ENCODE results near the gene EDC3.
"Not testable (repeated sequence)": the region's sequence is repeated elsewhere in the genome, so short reads cannot be mapped to it uniquely, and the experiment has no call there.

EDC3 gene

GRCh38 chr15:74732846-74733245, 37.0 kb upstream of the EDC3 start:
- H4K20me1 ChIP-seq (ENCODE audit: insufficient read depth) = no peaks in the 10 kb centered on the region
- H3K9ac ChIP-seq = no peak overlapping the region
- no peak overlapping the region for H3K4me3 ChIP-seq (IDR thresholded peaks at IDR 0.05; ENCODE audit: insufficient read depth, low read depth, low read length)
- no peak overlapping the region for H2AFZ ChIP-seq (ENCODE audit: low read depth)
- H3K79me2 ChIP-seq (ENCODE audit: insufficient read depth, low read depth) = no peaks in the 10 kb centered on the region
- no peaks in the 10 kb centered on the region for H3K27me3 ChIP-seq (ENCODE audit: insufficient read depth, low read depth)
- H3K27ac ChIP-seq = no peak overlapping the region
- TF ChIP-seq, protein P1, sequence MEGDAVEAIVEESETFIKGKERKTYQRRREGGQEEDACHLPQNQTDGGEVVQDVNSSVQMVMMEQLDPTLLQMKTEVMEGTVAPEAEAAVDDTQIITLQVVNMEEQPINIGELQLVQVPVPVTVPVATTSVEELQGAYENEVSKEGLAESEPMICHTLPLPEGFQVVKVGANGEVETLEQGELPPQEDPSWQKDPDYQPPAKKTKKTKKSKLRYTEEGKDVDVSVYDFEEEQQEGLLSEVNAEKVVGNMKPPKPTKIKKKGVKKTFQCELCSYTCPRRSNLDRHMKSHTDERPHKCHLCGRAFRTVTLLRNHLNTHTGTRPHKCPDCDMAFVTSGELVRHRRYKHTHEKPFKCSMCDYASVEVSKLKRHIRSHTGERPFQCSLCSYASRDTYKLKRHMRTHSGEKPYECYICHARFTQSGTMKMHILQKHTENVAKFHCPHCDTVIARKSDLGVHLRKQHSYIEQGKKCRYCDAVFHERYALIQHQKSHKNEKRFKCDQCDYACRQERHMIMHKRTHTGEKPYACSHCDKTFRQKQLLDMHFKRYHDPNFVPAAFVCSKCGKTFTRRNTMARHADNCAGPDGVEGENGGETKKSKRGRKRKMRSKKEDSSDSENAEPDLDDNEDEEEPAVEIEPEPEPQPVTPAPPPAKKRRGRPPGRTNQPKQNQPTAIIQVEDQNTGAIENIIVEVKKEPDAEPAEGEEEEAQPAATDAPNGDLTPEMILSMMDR (conservative IDR thresholded peaks at IDR 0.05; ENCODE audit: low read depth, low read length) = no peak
- H3K4me1 ChIP-seq (ENCODE audit: low read depth, poor library complexity, severe bottlenecking) = no peaks in the 10 kb centered on the region
- no peaks in the 10 kb centered on the region for H3K36me3 ChIP-seq (ENCODE audit: insufficient read depth)
- no peak overlapping the region for H3K4me2 ChIP-seq

- H3K9ac ChIP-seq = no peak overlapping the region
- TF ChIP-seq, protein P1 (conservative IDR thresholded peaks at IDR 0.05; ENCODE audit: low read depth, low read length) = no peak
- H4K20me1 ChIP-seq (ENCODE audit: insufficient read depth) = no peaks in the 10 kb centered on the region
- no peak overlapping the region for H3K4me2 ChIP-seq
- H3K36me3 ChIP-seq (ENCODE audit: insufficient read depth) = no peaks in the 10 kb centered on the region
- H3K4me3 ChIP-seq (IDR thresholded peaks at IDR 0.05; ENCODE audit: insufficient read depth, low read depth, low read length) = no peak overlapping the region
- no peak overlapping the region for H3K27ac ChIP-seq
- no peaks in the 10 kb centered on the region for H3K27me3 ChIP-seq (ENCODE audit: insufficient read depth, low read depth)
- no peak overlapping the region for H2AFZ ChIP-seq (ENCODE audit: low read depth)
- H3K79me2 ChIP-seq (ENCODE audit: insufficient read depth, low read depth) = no peaks in the 10 kb centered on the region
- H3K4me1 ChIP-seq (ENCODE audit: low read depth, poor library complexity, severe bottlenecking) = peaks cover 9% of the 10 kb centered on the region
These were observed 34.9 kb upstream of the EDC3 start for GRCh38 chr15:74730619-74731316.

DNA sequence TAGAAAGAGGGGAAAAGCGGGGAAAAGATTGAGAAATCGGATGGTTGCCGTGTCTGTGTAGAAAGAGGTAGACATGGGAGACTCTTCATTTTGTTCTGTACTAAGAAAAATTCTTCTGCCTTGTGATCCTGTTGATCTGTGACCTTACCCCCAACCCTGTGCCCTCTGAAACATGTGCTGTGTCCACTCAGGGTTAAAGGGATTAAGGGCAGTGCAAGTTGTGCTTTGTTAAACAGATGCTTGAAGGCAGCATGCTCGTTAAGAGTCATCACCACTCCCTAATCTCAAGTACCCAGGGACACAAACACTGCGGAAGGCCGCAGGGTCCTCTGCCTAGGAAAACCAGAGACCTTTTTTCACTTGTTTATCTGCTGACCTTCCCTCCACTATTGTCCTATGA, 33.5 kb upstream of the EDC3 start:
- H3K36me3 ChIP-seq (ENCODE audit: insufficient read depth); H3K9ac ChIP-seq; H3K27ac ChIP-seq; H2AFZ ChIP-seq (ENCODE audit: low read depth); H3K4me3 ChIP-seq (IDR thresholded peaks at IDR 0.05; ENCODE audit: insufficient read depth, low read depth, low read length); H3K79me2 ChIP-seq (ENCODE audit: insufficient read depth, low read depth); H3K4me2 ChIP-seq; H4K20me1 ChIP-seq (ENCODE audit: insufficient read depth); H3K27me3 ChIP-seq (ENCODE audit: insufficient read depth, low read depth): not testable (repeated sequence)
- peaks cover 13% of the 10 kb centered on the region for H3K4me1 ChIP-seq (ENCODE audit: low read depth, poor library complexity, severe bottlenecking)

DNA sequence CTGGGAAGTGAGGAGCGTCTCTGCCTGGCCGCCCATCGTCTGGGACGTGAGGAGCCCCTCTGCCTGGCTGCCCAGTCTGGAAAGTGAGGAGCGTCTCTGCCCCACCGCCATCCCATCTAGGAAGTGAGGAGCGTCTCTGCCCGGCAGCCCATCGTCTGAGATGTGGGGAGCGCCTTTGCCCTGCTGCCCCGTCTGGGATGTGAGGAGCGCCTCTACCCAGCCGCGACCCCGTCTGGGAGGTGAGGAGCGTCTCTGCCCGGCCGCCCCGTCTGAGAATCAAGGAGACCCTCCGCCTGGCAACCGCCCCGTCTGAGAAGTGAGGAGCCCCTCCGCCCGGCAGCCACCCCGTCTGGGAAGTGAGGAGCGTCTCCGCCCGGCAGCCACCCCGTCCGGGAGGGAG, 32.9 kb upstream of the EDC3 start:
- H2AFZ ChIP-seq (ENCODE audit: low read depth); H3K27ac ChIP-seq; H4K20me1 ChIP-seq (ENCODE audit: insufficient read depth); H3K79me2 ChIP-seq (ENCODE audit: insufficient read depth, low read depth); H3K9ac ChIP-seq; H3K36me3 ChIP-seq (ENCODE audit: insufficient read depth); H3K4me2 ChIP-seq; H3K27me3 ChIP-seq (ENCODE audit: insufficient read depth, low read depth); H3K4me3 ChIP-seq (IDR thresholded peaks at IDR 0.05; ENCODE audit: insufficient read depth, low read depth, low read length): not testable (repeated sequence)
- peaks cover 13% of the 10 kb centered on the region for H3K4me1 ChIP-seq (ENCODE audit: low read depth, poor library complexity, severe bottlenecking)

- H3K27ac ChIP-seq = no peak overlapping the region
- H2AFZ ChIP-seq (ENCODE audit: low read depth) = no peak overlapping the region
- no peak overlapping the region for H3K9ac ChIP-seq
- H3K79me2 ChIP-seq (ENCODE audit: insufficient read depth, low read depth) = no peaks in the 10 kb centered on the region
- H3K4me3 ChIP-seq (IDR thresholded peaks at IDR 0.05; ENCODE audit: insufficient read depth, low read depth, low read length) = no peak overlapping the region
- H3K27me3 ChIP-seq (ENCODE audit: insufficient read depth, low read depth) = no peaks in the 10 kb centered on the region
- peaks cover 13% of the 10 kb centered on the region for H3K4me1 ChIP-seq (ENCODE audit: low read depth, poor library complexity, severe bottlenecking)
- H3K36me3 ChIP-seq (ENCODE audit: insufficient read depth) = no peaks in the 10 kb centered on the region
- H3K4me2 ChIP-seq = no peak overlapping the region
- TF ChIP-seq, protein P1 (conservative IDR thresholded peaks at IDR 0.05; ENCODE audit: low read depth, low read length) = no peak
- H4K20me1 ChIP-seq (ENCODE audit: insufficient read depth) = no peaks in the 10 kb centered on the region
These were observed 31.9 kb upstream of the EDC3 start for GRCh38 chr15:74727727-74728126.

Data from KMS-11 (cell line).